BLaER1 (cell line): ENCODE data around the gene CRMP1.

Experiments
- H3K27ac ChIP-seq: shearing (Covaris generic); formaldehyde crosslinking; 2 replicates; pipeline ENCODE4 v1.8.1; 2022
- H3K27me3 ChIP-seq: shearing (Covaris generic); formaldehyde crosslinking; 2 replicates; pipeline ENCODE4 v1.8.1; 2022
- H3K36me3 ChIP-seq: shearing (Covaris generic); formaldehyde crosslinking; 2 replicates; pipeline ENCODE4 v1.8.1; 2022
- H3K4me1 ChIP-seq: shearing (Covaris generic); formaldehyde crosslinking; 2 replicates; pipeline ENCODE4 v1.8.1; 2022
- H3K4me2 ChIP-seq: shearing (Covaris generic); formaldehyde crosslinking; 2 replicates; pipeline ENCODE4 v1.8.1; 2022
- H3K4me3 ChIP-seq: shearing (Covaris generic); formaldehyde crosslinking; 2 replicates; pipeline ENCODE4 v1.8.1; 2022
- H3K9ac ChIP-seq: shearing (Covaris generic); formaldehyde crosslinking; 2 replicates; pipeline ENCODE4 v1.8.1; 2022
- H3K9me3 ChIP-seq: shearing (Covaris generic); formaldehyde crosslinking; 2 replicates; pipeline ENCODE4 v1.8.1; 2022
- H4K20me1 ChIP-seq: shearing (Covaris generic); formaldehyde crosslinking; 2 replicates; pipeline ENCODE4 v1.8.1; 2022
- Cebpa-rat ChIP-seq: shearing (Covaris generic); IDR thresholded peaks from 2 replicates; pipeline ENCODE4 v1.8.1; 2022

CRMP1 gene

GRCh38 chr4:5784960-5785611 lies 107.8 kb downstream of the CRMP1 start:
- Histone ChIP-seq H3K9me3 (no peaks in the 10 kb centered on the region), H3K36me3 (peaks cover 58% of the 10 kb centered on the region), H3K4me3 (no peak overlapping the region), H3K4me1 (no peaks in the 10 kb centered on the region), H3K4me2 (no peak overlapping the region), H3K27me3 (no peaks in the 10 kb centered on the region), H3K27ac (no peak overlapping the region), H4K20me1 (no peaks in the 10 kb centered on the region), H3K9ac (no peak overlapping the region)
- TF ChIP-seq Cebpa-rat = no peak

- no peak for TF ChIP-seq Cebpa-rat
- Histone ChIP-seq H3K9me3 (no peaks in the 10 kb centered on the region), H3K27ac (no peak overlapping the region), H4K20me1 (no peaks in the 10 kb centered on the region), H3K4me3 (no peak overlapping the region), H3K4me1 (no peaks in the 10 kb centered on the region), H3K4me2 (no peak overlapping the region), H3K9ac (no peak overlapping the region), H3K27me3 (no peaks in the 10 kb centered on the region), H3K36me3 (peaks cover 58% of the 10 kb centered on the region)
Measured at GRCh38 chr4:5784021-5784420, 108.9 kb downstream of the CRMP1 start.

- Histone ChIP-seq H3K4me3 (no peak overlapping the region), H3K9me3 (no peaks in the 10 kb centered on the region), H3K27ac (no peak overlapping the region), H3K36me3 (peaks cover 55% of the 10 kb centered on the region), H4K20me1 (no peaks in the 10 kb centered on the region), H3K9ac (no peak overlapping the region), H3K4me1 (no peaks in the 10 kb centered on the region), H3K4me2 (no peak overlapping the region), H3K27me3 (no peaks in the 10 kb centered on the region)
- no peak for TF ChIP-seq Cebpa-rat
Measured at GRCh38 chr4:5783486-5783885, 109.4 kb downstream of the CRMP1 start.

- no peak overlapping the region for H3K27ac ChIP-seq
- no peaks in the 10 kb centered on the region for H3K9me3 ChIP-seq
- no peak overlapping the region for H3K9ac ChIP-seq
- H3K4me2 ChIP-seq = no peak overlapping the region
- no peaks in the 10 kb centered on the region for H3K4me1 ChIP-seq
- H3K36me3 ChIP-seq = peaks cover 50% of the 10 kb centered on the region
- TF ChIP-seq Cebpa-rat = no peak
- no peaks in the 10 kb centered on the region for H4K20me1 ChIP-seq
- H3K4me3 ChIP-seq = no peak overlapping the region
- H3K27me3 ChIP-seq = no peaks in the 10 kb centered on the region
Measured at GRCh38 chr4:5782829-5783476, 109.9 kb downstream of the CRMP1 start.

GRCh38 chr4:5781691-5782090 lies 111.2 kb downstream of the CRMP1 start:
- Histone ChIP-seq H3K4me1 (no peaks in the 10 kb centered on the region), H3K4me3 (no peak overlapping the region), H3K4me2 (no peak overlapping the region), H4K20me1 (no peaks in the 10 kb centered on the region), H3K36me3 (peaks cover 44% of the 10 kb centered on the region), H3K9ac (no peak overlapping the region), H3K27me3 (no peaks in the 10 kb centered on the region), H3K9me3 (peaks cover 12% of the 10 kb centered on the region), H3K27ac (no peak overlapping the region)
- TF ChIP-seq Cebpa-rat = no peak

GRCh38 chr4:5780831-5781480 lies 111.9 kb downstream of the CRMP1 start:
- Histone ChIP-seq H3K4me3 (no peak overlapping the region), H3K27ac (no peak overlapping the region), H3K36me3 (peaks cover 42% of the 10 kb centered on the region), H3K9ac (no peak overlapping the region), H3K9me3 (peaks cover 18% of the 10 kb centered on the region), H3K4me1 (no peaks in the 10 kb centered on the region), H3K27me3 (no peaks in the 10 kb centered on the region), H4K20me1 (no peaks in the 10 kb centered on the region), H3K4me2 (no peak overlapping the region)
- no peak for TF ChIP-seq Cebpa-rat

DNA sequence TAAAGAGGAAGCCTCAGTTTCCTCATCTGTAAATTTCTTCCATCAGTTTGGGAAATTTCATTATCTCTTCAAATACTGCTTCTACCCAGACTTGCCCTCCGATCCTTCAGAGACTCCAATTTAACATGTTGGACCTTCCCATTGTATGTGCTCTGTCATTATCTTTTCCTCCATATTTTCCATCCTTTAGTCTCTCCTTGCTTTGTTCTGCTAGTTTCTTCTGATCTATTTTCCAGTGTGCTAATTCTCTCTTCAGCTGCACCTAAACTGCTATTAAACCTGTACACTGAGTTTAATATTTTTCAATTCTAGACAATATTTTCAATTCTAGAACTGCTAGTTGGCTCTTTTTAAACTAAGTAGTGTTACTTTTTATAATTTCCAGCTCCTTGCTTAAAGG lies 116.4 kb downstream of the CRMP1 start:
- no peak overlapping the region for H3K4me3 ChIP-seq
- no peaks in the 10 kb centered on the region for H3K27me3 ChIP-seq
- no peaks in the 10 kb centered on the region for H3K4me1 ChIP-seq
- no peak overlapping the region for H3K27ac ChIP-seq
- no peaks in the 10 kb centered on the region for H4K20me1 ChIP-seq
- H3K9ac ChIP-seq = no peak overlapping the region
- H3K4me2 ChIP-seq = no peak overlapping the region
- peaks cover 18% of the 10 kb centered on the region for H3K9me3 ChIP-seq
- peaks cover 12% of the 10 kb centered on the region; the same call in 1 of the 2 replicates for H3K36me3 ChIP-seq
- no peak for TF ChIP-seq Cebpa-rat

DNA sequence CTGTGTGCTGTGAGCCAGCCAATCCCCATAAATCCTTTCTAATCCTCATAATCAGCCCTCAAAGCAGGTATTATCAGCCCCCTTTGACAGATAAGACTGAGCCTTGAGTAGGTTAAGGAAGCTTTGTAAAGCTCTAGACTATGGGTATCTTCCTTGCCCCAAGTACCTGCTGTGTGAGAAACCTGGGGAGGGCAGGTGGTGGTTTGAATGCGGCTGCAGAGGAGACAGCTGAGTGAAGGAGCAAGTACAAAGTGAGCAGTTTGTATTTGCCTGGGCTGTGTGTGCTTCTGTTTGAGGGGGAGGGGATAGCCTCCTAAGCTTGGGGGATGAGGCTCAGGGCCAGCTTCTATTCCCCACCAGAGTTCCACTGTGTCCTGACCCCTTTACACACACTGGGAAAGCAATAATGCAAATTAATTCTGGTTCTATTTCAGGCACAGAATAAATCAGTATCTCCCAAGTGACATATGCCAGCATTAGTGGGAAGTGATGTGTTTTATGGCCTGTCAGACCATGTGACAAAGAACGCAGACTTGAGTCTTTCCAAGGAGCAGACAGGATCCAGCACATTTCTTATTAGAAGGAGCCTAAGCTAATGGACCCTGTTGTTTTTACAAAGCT lies 118.4 kb downstream of the CRMP1 start:
- no peak overlapping the region for H3K9ac ChIP-seq
- no peaks in the 10 kb centered on the region for H3K4me1 ChIP-seq
- H3K27ac ChIP-seq = no peak overlapping the region
- no peaks in the 10 kb centered on the region for H4K20me1 ChIP-seq
- H3K4me2 ChIP-seq = no peak overlapping the region
- H3K4me3 ChIP-seq = no peak overlapping the region
- H3K9me3 ChIP-seq = peaks cover 27% of the 10 kb centered on the region
- TF ChIP-seq Cebpa-rat = no peak
- H3K27me3 ChIP-seq = no peaks in the 10 kb centered on the region
- H3K36me3 ChIP-seq = peaks cover 21% of the 10 kb centered on the region

DNA sequence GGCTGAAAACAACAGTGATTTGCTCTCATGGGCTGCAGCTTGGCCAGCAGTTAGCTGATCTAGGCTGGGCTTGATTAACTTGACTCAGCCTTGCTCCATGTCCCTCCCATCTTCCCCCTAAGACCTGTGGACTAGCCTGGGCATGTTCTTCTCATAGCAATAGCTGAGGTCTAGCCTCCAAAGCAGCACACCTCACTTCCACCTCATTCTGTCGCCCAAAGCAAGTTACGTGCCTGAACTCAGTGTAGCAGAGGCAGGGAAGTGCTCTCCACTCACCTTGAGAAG lies 119.7 kb downstream of the CRMP1 start:
- Histone ChIP-seq H3K4me2 (no peak overlapping the region), H3K36me3 (peaks cover 32% of the 10 kb centered on the region), H3K27me3 (no peaks in the 10 kb centered on the region), H3K4me3 (no peak overlapping the region), H3K9ac (no peak overlapping the region), H3K27ac (no peak overlapping the region), H3K4me1 (no peaks in the 10 kb centered on the region), H3K9me3 (peaks cover 40% of the 10 kb centered on the region), H4K20me1 (no peaks in the 10 kb centered on the region)
- TF ChIP-seq Cebpa-rat = no peak
